Measurements from ENCODE around the gene MCIDAS.

MCIDAS gene

GRCh38 chr5:55188656-55189540 lies 38.2 kb downstream of the MCIDAS start:
- TF ChIP-seq, protein P1, sequence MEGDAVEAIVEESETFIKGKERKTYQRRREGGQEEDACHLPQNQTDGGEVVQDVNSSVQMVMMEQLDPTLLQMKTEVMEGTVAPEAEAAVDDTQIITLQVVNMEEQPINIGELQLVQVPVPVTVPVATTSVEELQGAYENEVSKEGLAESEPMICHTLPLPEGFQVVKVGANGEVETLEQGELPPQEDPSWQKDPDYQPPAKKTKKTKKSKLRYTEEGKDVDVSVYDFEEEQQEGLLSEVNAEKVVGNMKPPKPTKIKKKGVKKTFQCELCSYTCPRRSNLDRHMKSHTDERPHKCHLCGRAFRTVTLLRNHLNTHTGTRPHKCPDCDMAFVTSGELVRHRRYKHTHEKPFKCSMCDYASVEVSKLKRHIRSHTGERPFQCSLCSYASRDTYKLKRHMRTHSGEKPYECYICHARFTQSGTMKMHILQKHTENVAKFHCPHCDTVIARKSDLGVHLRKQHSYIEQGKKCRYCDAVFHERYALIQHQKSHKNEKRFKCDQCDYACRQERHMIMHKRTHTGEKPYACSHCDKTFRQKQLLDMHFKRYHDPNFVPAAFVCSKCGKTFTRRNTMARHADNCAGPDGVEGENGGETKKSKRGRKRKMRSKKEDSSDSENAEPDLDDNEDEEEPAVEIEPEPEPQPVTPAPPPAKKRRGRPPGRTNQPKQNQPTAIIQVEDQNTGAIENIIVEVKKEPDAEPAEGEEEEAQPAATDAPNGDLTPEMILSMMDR (conservative IDR thresholded peaks at IDR 0.05; ENCODE audit: low read depth, low read length): no peak
- H3K4me3 ChIP-seq (ENCODE audit: low read depth, low read length): no peak overlapping the region
- no peak for DNase-seq (ENCODE audit: low read depth)

GRCh38 chr5:55187370-55187769 lies 39.7 kb downstream of the MCIDAS start:
- H3K4me3 ChIP-seq (ENCODE audit: low read depth, low read length): no peak overlapping the region
- TF ChIP-seq, protein P1 (conservative IDR thresholded peaks at IDR 0.05; ENCODE audit: low read depth, low read length): peak; percentile 36
- peak; percentile 28 for DNase-seq (ENCODE audit: low read depth)

GRCh38 chr5:55180016-55180415 lies 47.1 kb downstream of the MCIDAS start:
- no peak for DNase-seq (ENCODE audit: low read depth)

GRCh38 chr5:55177078-55177477 lies 50.0 kb downstream of the MCIDAS start:
- no peak for DNase-seq (ENCODE audit: low read depth)
- TF ChIP-seq, protein P1 (conservative IDR thresholded peaks at IDR 0.05; ENCODE audit: low read depth, low read length): no peak

More at GRCh38 chr5:55180016-55180415, 47.1 kb downstream of the MCIDAS start:
- H3K4me3 ChIP-seq (ENCODE audit: low read depth, low read length): no peak overlapping the region
- TF ChIP-seq, protein P1 (conservative IDR thresholded peaks at IDR 0.05; ENCODE audit: low read depth, low read length): no peak

DNA sequence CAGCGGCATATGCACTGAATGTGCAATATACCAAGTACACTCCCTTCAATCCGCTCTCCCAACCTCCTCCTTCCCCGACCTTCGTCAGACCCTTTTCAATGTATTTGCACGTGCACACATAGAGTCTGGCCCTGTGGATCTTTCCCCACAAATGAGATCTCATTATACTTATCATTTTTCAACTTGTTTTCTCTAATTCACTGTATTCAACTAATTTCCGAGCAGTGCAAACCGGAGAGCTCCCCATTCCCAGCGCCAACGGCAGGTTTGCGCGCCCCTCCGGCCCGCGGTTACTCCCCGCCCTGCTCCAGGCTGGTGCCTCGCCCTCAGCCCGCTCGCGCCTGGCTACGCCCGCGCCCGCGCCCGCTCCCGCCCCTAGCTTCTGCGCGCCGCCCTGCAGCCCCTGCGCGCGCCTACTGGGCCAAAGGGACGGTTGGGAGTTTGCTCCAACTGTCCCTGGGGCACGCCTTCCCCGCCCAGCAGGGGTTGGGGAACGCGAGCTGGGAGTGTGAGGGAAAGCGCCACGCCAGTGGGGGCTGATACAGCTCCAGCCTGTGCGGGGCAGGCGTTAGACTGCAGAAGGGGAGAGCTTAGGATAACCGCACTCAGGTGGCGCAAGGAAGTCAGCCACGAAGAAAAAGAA lies 50.8 kb downstream of the MCIDAS start:
- DNase-seq (ENCODE audit: low read depth): no peak
- TF ChIP-seq, protein P1 (conservative IDR thresholded peaks at IDR 0.05; ENCODE audit: low read depth, low read length): no peak
- peak overlapping the region; percentile 35 for H3K4me3 ChIP-seq (ENCODE audit: low read depth, low read length)

More at GRCh38 chr5:55177078-55177477, 50.0 kb downstream of the MCIDAS start:
- no peak overlapping the region for H3K4me3 ChIP-seq (ENCODE audit: low read depth, low read length)

GRCh38 chr5:55175781-55176175 lies 51.3 kb downstream of the MCIDAS start:
- H3K4me3 ChIP-seq (ENCODE audit: low read depth, low read length): no peak overlapping the region
- TF ChIP-seq, protein P1 (conservative IDR thresholded peaks at IDR 0.05; ENCODE audit: low read depth, low read length): no peak
- no peak for DNase-seq (ENCODE audit: low read depth)
